Mesothelial cell of epicardium (in vitro differentiated cells): ENCODE measurements around the gene YY1AP1. TPM values are rescaled to one million over a fixed set of nuclear protein-coding genes. Genes with fewer than 3 reads are reported as not detected.
"Not testable (repeated sequence)": the region's sequence is repeated elsewhere in the genome, so short reads cannot be mapped to it uniquely, and the experiment has no call there.

Experiments
- DNase-seq, 2 experiments: peaks; one replicate each; pipeline ENCODE4 v3.0.0; 2021; ENCODE audit warnings: low spot score in 2 of 2; ENCODE audit not compliant: unreplicated experiment in 2 of 2
- H3K27ac Mint-ChIP-seq: 2 replicates; pipeline ENCODE4 v1.8.0; 2021; ENCODE audit warnings: mixed read lengths
- H3K27me3 Mint-ChIP-seq: 2 replicates; pipeline ENCODE4 v1.8.0; 2021; ENCODE audit warnings: low read depth, mixed read lengths
- H3K36me3 Mint-ChIP-seq: 2 replicates; pipeline ENCODE4 v1.8.0; 2021; ENCODE audit warnings: mixed read lengths
- H3K4me1 Mint-ChIP-seq: 2 replicates; pipeline ENCODE4 v1.8.0; 2021; ENCODE audit warnings: mixed read lengths
- H3K4me3 Mint-ChIP-seq: 2 replicates; pipeline ENCODE4 v1.8.0; 2021; ENCODE audit warnings: mild to moderate bottlenecking, moderate library complexity, mixed read lengths
- H3K9me3 Mint-ChIP-seq: 2 replicates; pipeline ENCODE4 v1.8.0; 2021; ENCODE audit warnings: mixed read lengths
- CTCF ChIP-seq: fragments of 200-600 bp; sonication (generic); IDR thresholded peaks from one replicate; pipeline ENCODE4 v1.5.0; 2021; ENCODE audit warnings: antibody characterized with exemption; ENCODE audit not compliant: unreplicated experiment
- total RNA-seq: library from RNA; stranded (reverse); gene quantifications from 3 replicates; pipeline ENCODE4 v1.2.1, GENCODE V29; 2021

The YY1AP1 gene
- total RNA-seq, 1 donor from 2014 or later: 56.2 TPM

GRCh38 chr1:155669233-155670162 lies 19.1 kb downstream of the YY1AP1 start:
- H3K9me3 Mint-ChIP-seq: no peaks in the 10 kb centered on the region
- no peak for DNase-seq
- no peaks in the 10 kb centered on the region for H3K4me1 Mint-ChIP-seq
- H3K4me3 Mint-ChIP-seq: no peak overlapping the region
- no peak overlapping the region for H3K27ac Mint-ChIP-seq
- H3K27me3 Mint-ChIP-seq: no peaks in the 10 kb centered on the region
- peaks cover 45% of the 10 kb centered on the region for H3K36me3 Mint-ChIP-seq
- no peak for TF ChIP-seq CTCF

- peaks cover 43% of the 10 kb centered on the region for H3K36me3 Mint-ChIP-seq
- not testable (repeated sequence) for H3K9me3 Mint-ChIP-seq, H3K4me1 Mint-ChIP-seq, H3K27me3 Mint-ChIP-seq, H3K27ac Mint-ChIP-seq, H3K4me3 Mint-ChIP-seq, DNase-seq
Observed at GRCh38 chr1:155661239-155661638, 27.3 kb downstream of the YY1AP1 start.

- TF ChIP-seq CTCF: no peak
- no peaks in the 10 kb centered on the region for H3K27me3 Mint-ChIP-seq
- DNase-seq: no peak
- no peak overlapping the region for H3K4me3 Mint-ChIP-seq
- H3K36me3 Mint-ChIP-seq: peaks cover 35% of the 10 kb centered on the region
- H3K9me3 Mint-ChIP-seq: no peaks in the 10 kb centered on the region
- peaks cover 5% of the 10 kb centered on the region for H3K4me1 Mint-ChIP-seq
- H3K27ac Mint-ChIP-seq: no peak overlapping the region
Observed at GRCh38 chr1:155657463-155657862, 31.1 kb downstream of the YY1AP1 start.

- Mint-ChIP-seq H3K4me3 (no peak overlapping the region), H3K4me1 (peaks cover 14% of the 10 kb centered on the region), H3K27ac (no peak overlapping the region), H3K9me3 (no peaks in the 10 kb centered on the region), H3K36me3 (no peaks in the 10 kb centered on the region), H3K27me3 (no peaks in the 10 kb centered on the region)
- TF ChIP-seq CTCF: no peak
- no peak for DNase-seq
Observed at GRCh38 chr1:155652951-155653350, 35.6 kb downstream of the YY1AP1 start.

GRCh38 chr1:155651861-155652661 lies 36.5 kb downstream of the YY1AP1 start:
- no peak overlapping the region for H3K4me3 Mint-ChIP-seq
- no peaks in the 10 kb centered on the region for H3K27me3 Mint-ChIP-seq
- H3K4me1 Mint-ChIP-seq: peaks cover 14% of the 10 kb centered on the region
- DNase-seq: no peak
- no peak for TF ChIP-seq CTCF
- H3K36me3 Mint-ChIP-seq: no peaks in the 10 kb centered on the region
- no peaks in the 10 kb centered on the region for H3K9me3 Mint-ChIP-seq
- no peak overlapping the region for H3K27ac Mint-ChIP-seq
